ENCODE results near the gene EHD2.
"Not testable (repeated sequence)": the region's sequence is repeated elsewhere in the genome, so short reads cannot be mapped to it uniquely, and the experiment has no call there.

Gene EHD2

GRCh38 chr19:47718415-47719046 is 5.3 kb downstream of the EHD2 start:
- H3K27ac ChIP-seq (ENCODE audit: low read length) = peak overlapping the region; percentile 67
- H3K4me1 ChIP-seq (ENCODE audit: control insufficient read depth in 1 of 2, insufficient read depth in 2 of 2, low read length in 2 of 2) = peaks cover 0 to 81% of the 10 kb centered on the region in 2 donors
- not testable (repeated sequence) for H3K27me3 ChIP-seq (ENCODE audit: low read depth, low read length); H3K9me3 ChIP-seq (ENCODE audit: control insufficient read depth in 1 of 2, low read length in 2 of 2)
- H3K4me3 ChIP-seq (ENCODE audit: low read depth in 1 of 2, low read length in 2 of 2) = peak overlapping the region in 1 of 2 donors; percentile 41
- H3K36me3 ChIP-seq (ENCODE audit: control insufficient read depth in 1 of 2, insufficient read depth in 2 of 2, low read length in 2 of 2) = peaks cover 0 to 11% of the 10 kb centered on the region in 2 donors

GRCh38 chr19:47719047-47719859 is 6.0 kb downstream of the EHD2 start:
- H3K4me3 ChIP-seq (ENCODE audit: low read depth in 1 of 2, low read length in 2 of 2) = peak overlapping the region in 1 of 2 donors; percentile 44
- peaks cover 0 to 81% of the 10 kb centered on the region in 2 donors for H3K4me1 ChIP-seq (ENCODE audit: control insufficient read depth in 1 of 2, insufficient read depth in 2 of 2, low read length in 2 of 2)

GRCh38 chr19:47720669-47721422 is 7.6 kb downstream of the EHD2 start:
- Histone ChIP-seq H3K27me3 (ENCODE audit: low read depth, low read length) (no peaks in the 10 kb centered on the region), H3K27ac (ENCODE audit: low read length) (peak overlapping the region; percentile 45), H3K36me3 (ENCODE audit: control insufficient read depth in 1 of 2, insufficient read depth in 2 of 2, low read length in 2 of 2) (peaks cover 5 to 15% of the 10 kb centered on the region in 2 donors), H3K4me3 (ENCODE audit: low read depth in 1 of 2, low read length in 2 of 2) (no peak overlapping the region), H3K9me3 (ENCODE audit: control insufficient read depth in 1 of 2, low read length in 2 of 2) (no peaks in the 10 kb centered on the region), H3K4me1 (ENCODE audit: control insufficient read depth in 1 of 2, insufficient read depth in 2 of 2, low read length in 2 of 2) (peaks cover 0 to 73% of the 10 kb centered on the region in 2 donors)

More at GRCh38 chr19:47719047-47719859, 6.0 kb downstream of the EHD2 start:
- Histone ChIP-seq H3K9me3 (ENCODE audit: control insufficient read depth in 1 of 2, low read length in 2 of 2) (no peaks in the 10 kb centered on the region), H3K36me3 (ENCODE audit: control insufficient read depth in 1 of 2, insufficient read depth in 2 of 2, low read length in 2 of 2) (peaks cover 0 to 11% of the 10 kb centered on the region in 2 donors), H3K27ac (ENCODE audit: low read length) (peak overlapping the region; percentile 67), H3K27me3 (ENCODE audit: low read depth, low read length) (no peaks in the 10 kb centered on the region)

GRCh38 chr19:47723581-47723940 is 10.3 kb downstream of the EHD2 start:
- Histone ChIP-seq H3K4me3 (ENCODE audit: low read depth in 1 of 2, low read length in 2 of 2) (peak overlapping the region in 1 of 2 donors; percentile 25), H3K9me3 (ENCODE audit: control insufficient read depth in 1 of 2, low read length in 2 of 2) (no peaks in the 10 kb centered on the region), H3K4me1 (ENCODE audit: control insufficient read depth in 1 of 2, insufficient read depth in 2 of 2, low read length in 2 of 2) (peaks cover 4 to 58% of the 10 kb centered on the region in 2 donors), H3K27me3 (ENCODE audit: low read depth, low read length) (no peaks in the 10 kb centered on the region), H3K36me3 (ENCODE audit: control insufficient read depth in 1 of 2, insufficient read depth in 2 of 2, low read length in 2 of 2) (peaks cover 5 to 17% of the 10 kb centered on the region in 2 donors), H3K27ac (ENCODE audit: low read length) (no peak overlapping the region)

- Histone ChIP-seq H3K9me3 (ENCODE audit: control insufficient read depth in 1 of 2, low read length in 2 of 2) (no peaks in the 10 kb centered on the region), H3K4me1 (ENCODE audit: control insufficient read depth in 1 of 2, insufficient read depth in 2 of 2, low read length in 2 of 2) (peaks cover 9 to 62% of the 10 kb centered on the region in 2 donors), H3K27ac (ENCODE audit: low read length) (no peak overlapping the region), H3K36me3 (ENCODE audit: control insufficient read depth in 1 of 2, insufficient read depth in 2 of 2, low read length in 2 of 2) (peaks cover 5 to 25% of the 10 kb centered on the region in 2 donors), H3K4me3 (ENCODE audit: low read depth in 1 of 2, low read length in 2 of 2) (no peak overlapping the region), H3K27me3 (ENCODE audit: low read depth, low read length) (peaks cover 5% of the 10 kb centered on the region)
These were observed 12.7 kb downstream of the EHD2 start for GRCh38 chr19:47725759-47726401.

GRCh38 chr19:47726467-47726866 is 13.2 kb downstream of the EHD2 start:
- no peak overlapping the region for H3K4me3 ChIP-seq (ENCODE audit: low read depth in 1 of 2, low read length in 2 of 2)
- no peaks in the 10 kb centered on the region for H3K9me3 ChIP-seq (ENCODE audit: control insufficient read depth in 1 of 2, low read length in 2 of 2)
- peaks cover 5 to 27% of the 10 kb centered on the region in 2 donors for H3K36me3 ChIP-seq (ENCODE audit: control insufficient read depth in 1 of 2, insufficient read depth in 2 of 2, low read length in 2 of 2)
- H3K27me3 ChIP-seq (ENCODE audit: low read depth, low read length) = peaks cover 5% of the 10 kb centered on the region
- H3K27ac ChIP-seq (ENCODE audit: low read length) = no peak overlapping the region
- H3K4me1 ChIP-seq (ENCODE audit: control insufficient read depth in 1 of 2, insufficient read depth in 2 of 2, low read length in 2 of 2) = peaks cover 9 to 56% of the 10 kb centered on the region in 2 donors

GRCh38 chr19:47728295-47728694 is 15.1 kb downstream of the EHD2 start:
- not testable (repeated sequence) for H3K4me3 ChIP-seq (ENCODE audit: low read depth in 1 of 2, low read length in 2 of 2); H3K9me3 ChIP-seq (ENCODE audit: control insufficient read depth in 1 of 2, low read length in 2 of 2); H3K27me3 ChIP-seq (ENCODE audit: low read depth, low read length)
- Histone ChIP-seq H3K4me1 (ENCODE audit: control insufficient read depth in 1 of 2, insufficient read depth in 2 of 2, low read length in 2 of 2) (peaks cover 9 to 45% of the 10 kb centered on the region in 2 donors), H3K36me3 (ENCODE audit: control insufficient read depth in 1 of 2, insufficient read depth in 2 of 2, low read length in 2 of 2) (peaks cover 5 to 27% of the 10 kb centered on the region in 2 donors), H3K27ac (ENCODE audit: low read length) (peak overlapping the region; percentile 31)

- Histone ChIP-seq H3K36me3 (ENCODE audit: control insufficient read depth in 1 of 2, insufficient read depth in 2 of 2, low read length in 2 of 2) (peaks cover 5 to 31% of the 10 kb centered on the region in 2 donors), H3K4me1 (ENCODE audit: control insufficient read depth in 1 of 2, insufficient read depth in 2 of 2, low read length in 2 of 2) (peaks cover 9 to 37% of the 10 kb centered on the region in 2 donors), H3K27ac (ENCODE audit: low read length) (peak overlapping the region; percentile 67), H3K4me3 (ENCODE audit: low read depth in 1 of 2, low read length in 2 of 2) (peak overlapping the region in 1 of 2 donors; percentile 25), H3K9me3 (ENCODE audit: control insufficient read depth in 1 of 2, low read length in 2 of 2) (no peaks in the 10 kb centered on the region), H3K27me3 (ENCODE audit: low read depth, low read length) (peaks cover 5% of the 10 kb centered on the region)
These were observed 16.2 kb downstream of the EHD2 start for GRCh38 chr19:47729468-47729798.

GRCh38 chr19:47729799-47730520 is 16.7 kb downstream of the EHD2 start:
- Histone ChIP-seq H3K4me3 (ENCODE audit: low read depth in 1 of 2, low read length in 2 of 2) (no peak overlapping the region), H3K4me1 (ENCODE audit: control insufficient read depth in 1 of 2, insufficient read depth in 2 of 2, low read length in 2 of 2) (peaks cover 9 to 35% of the 10 kb centered on the region in 2 donors), H3K9me3 (ENCODE audit: control insufficient read depth in 1 of 2, low read length in 2 of 2) (no peaks in the 10 kb centered on the region), H3K36me3 (ENCODE audit: control insufficient read depth in 1 of 2, insufficient read depth in 2 of 2, low read length in 2 of 2) (peaks cover 5 to 31% of the 10 kb centered on the region in 2 donors), H3K27me3 (ENCODE audit: low read depth, low read length) (peaks cover 5% of the 10 kb centered on the region), H3K27ac (ENCODE audit: low read length) (no peak overlapping the region)

GRCh38 chr19:47730521-47730889 is 17.3 kb downstream of the EHD2 start:
- Histone ChIP-seq H3K27ac (ENCODE audit: low read length) (no peak overlapping the region), H3K4me1 (ENCODE audit: control insufficient read depth in 1 of 2, insufficient read depth in 2 of 2, low read length in 2 of 2) (peaks cover 9 to 35% of the 10 kb centered on the region in 2 donors), H3K4me3 (ENCODE audit: low read depth in 1 of 2, low read length in 2 of 2) (no peak overlapping the region), H3K9me3 (ENCODE audit: control insufficient read depth in 1 of 2, low read length in 2 of 2) (no peaks in the 10 kb centered on the region), H3K36me3 (ENCODE audit: control insufficient read depth in 1 of 2, insufficient read depth in 2 of 2, low read length in 2 of 2) (peaks cover 3 to 30% of the 10 kb centered on the region in 2 donors), H3K27me3 (ENCODE audit: low read depth, low read length) (peaks cover 5% of the 10 kb centered on the region)
